CD4-positive, alpha-beta T cell treated with Interleukin-1 beta for 1 hour (primary cell): Measurements from ENCODE around the gene RELCH.

Source experiments
- DNase-seq, 2 donors: peaks; one replicate each; pipeline ENCODE4 v3.0.0-alpha.2; 2020 to 2022

The RELCH gene

GRCh38 chr18:62264984-62265383 lies 77.9 kb downstream of the RELCH start:
- no peak for DNase-seq

DNA sequence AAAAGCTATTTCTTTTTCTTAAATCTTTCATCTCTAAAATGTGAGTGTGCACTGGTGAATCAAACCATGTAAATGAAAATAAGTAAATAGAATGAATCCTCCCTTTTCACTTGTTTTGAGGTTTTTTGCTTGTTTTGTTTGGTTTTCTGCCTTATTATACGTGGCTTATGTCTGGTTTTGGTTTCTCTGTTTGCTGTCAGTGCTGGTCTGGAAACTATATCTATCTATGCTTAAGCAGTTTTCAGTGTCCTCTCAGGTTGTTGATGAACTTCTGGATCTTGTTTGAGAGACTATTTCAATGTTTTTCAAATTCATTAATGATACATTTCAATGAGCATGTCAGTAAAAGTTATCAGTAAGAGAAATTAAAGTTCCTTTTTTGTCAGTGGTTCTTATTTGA lies 90.0 kb downstream of the RELCH start:
- DNase-seq = no peak

DNA sequence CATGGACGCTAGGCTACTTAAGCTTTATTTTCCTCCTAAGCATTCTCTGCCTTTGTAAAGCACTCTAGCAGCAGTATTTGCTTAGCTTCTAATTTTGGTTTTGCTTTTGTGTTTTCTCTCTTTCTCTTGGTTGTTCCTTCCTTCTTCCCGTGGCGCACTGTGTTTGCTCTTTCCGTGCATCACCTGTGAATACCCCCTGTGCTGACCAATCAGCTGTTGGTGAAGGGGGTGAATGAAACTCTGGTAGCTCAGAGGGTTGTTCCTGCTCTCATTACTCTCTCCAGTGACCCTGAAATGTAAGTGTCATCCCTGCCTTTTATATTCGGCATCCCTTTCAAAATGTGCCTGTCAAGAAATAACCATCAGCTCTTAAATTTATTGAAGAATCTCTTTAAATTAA lies 92.5 kb downstream of the RELCH start:
- no peak for DNase-seq

DNA sequence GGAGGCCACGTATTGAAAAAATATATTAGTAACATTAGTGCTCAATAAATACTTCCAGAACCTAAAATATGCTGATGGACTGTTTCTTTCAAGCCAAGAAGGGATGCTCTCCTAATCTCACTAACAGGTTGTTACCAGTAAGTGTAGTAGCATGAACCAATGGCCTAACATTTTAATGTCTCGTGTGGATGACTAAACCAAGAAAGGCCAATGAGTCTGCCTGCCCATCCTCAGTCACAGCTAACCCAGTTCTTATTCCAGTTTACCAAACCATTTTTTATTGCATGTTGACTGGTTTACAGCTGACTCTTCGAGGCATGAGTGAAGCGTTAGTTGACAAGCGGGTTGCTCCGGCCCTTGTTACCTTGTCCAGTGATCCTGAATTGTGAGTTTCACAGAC lies 93.0 kb downstream of the RELCH start:
- DNase-seq = no peak

GRCh38 chr18:62280786-62281185 lies 93.7 kb downstream of the RELCH start:
- DNase-seq = no peak

DNA sequence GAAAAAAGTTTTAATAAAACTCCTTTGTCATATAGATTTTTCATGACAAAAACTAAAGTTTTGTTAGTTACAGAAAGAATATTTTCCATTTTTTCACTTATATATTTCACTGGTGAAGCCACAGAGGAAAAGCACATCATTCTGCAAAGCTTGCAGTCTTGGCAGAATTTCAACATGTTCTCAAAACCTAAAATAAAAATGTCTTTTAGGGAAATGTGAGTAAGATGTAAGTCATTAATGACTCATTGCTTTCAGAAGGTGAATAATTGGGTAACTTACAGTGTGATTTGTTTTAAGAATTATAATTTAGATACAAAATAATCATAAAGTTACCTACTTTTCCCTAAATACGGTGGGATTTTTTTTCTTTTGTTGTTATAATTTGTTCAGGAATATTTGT lies 94.6 kb downstream of the RELCH start:
- no peak for DNase-seq

DNA sequence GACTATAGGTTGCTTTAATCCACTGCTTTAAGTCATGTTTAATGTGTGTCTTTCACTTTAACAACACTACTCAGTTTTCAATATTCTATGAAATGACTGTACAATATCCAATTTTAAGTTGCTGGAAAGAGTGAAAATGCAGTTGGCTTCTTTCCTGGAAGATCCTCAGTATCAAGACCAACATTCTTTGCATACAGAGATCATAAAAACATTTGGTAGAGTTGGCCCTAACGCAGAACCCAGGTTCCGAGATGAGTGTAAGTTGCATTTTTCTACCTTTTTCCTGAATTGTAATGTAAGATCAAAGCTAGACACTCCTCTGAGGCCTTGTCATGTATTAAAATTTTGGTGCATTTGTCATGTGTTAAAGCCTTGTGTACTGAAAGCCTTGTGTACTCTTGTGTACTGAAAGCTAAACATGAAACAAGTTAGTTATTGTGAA lies 95.2 kb downstream of the RELCH start:
- DNase-seq = no peak

DNA sequence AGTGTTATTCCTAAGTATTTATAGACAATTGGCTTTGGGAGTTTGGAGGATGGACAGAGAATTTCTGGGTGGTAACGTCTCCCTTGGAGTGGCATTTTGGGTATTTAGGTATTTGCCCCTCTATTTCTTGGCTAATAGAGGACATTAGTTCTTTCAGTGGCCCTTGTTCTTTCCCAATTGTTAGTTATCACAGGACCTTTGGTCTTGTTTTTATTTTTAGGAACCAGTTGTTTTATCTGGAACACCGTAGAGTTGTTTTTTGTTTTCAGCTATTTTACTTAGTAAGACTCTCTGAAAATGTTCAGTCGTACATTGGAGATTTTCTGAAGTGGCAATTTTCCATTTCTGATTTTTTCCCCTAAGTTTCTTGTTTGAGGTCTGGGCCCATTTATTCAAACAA lies 97.6 kb downstream of the RELCH start:
- DNase-seq = no peak

- DNase-seq = no peak
Observed at GRCh38 chr18:62285281-62285680, 98.2 kb downstream of the RELCH start.

- DNase-seq = no peak
Observed at GRCh38 chr18:62287781-62288664, 101.0 kb downstream of the RELCH start.

GRCh38 chr18:62288665-62289008 lies 101.6 kb downstream of the RELCH start:
- DNase-seq = no peak

- DNase-seq = no peak
Observed at GRCh38 chr18:62289047-62289446, 102.0 kb downstream of the RELCH start.

GRCh38 chr18:62294073-62294472 lies 107.0 kb downstream of the RELCH start:
- no peak for DNase-seq

DNA sequence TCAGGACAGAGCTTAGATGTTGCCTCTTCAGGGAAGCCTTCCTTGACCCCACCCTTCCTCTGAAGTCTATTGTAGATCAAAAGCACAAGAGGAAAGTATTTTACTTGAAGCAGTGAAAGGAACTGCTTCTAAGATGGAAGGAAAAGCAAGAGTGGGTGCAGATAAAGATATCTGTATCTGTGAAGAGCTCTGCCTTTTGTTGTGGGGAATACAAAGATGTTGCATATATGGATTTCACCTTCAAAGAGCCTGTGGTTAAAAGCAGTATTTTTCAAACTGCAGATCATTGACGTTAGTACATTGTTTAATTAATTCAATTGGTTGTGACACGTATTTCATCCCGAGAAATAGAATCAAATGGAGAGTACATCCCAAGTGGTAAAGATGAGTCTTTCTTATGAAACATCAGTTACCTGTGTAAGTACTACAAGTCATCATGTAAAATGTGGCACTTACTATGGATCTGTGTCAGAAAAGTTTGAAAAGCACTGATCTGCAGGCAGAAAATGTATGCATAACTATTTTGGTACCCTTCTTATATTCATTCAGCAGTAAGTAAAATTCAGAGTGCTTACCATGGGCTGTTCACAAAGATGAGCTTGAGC lies 113.4 kb downstream of the RELCH start:
- DNase-seq = no peak

DNA sequence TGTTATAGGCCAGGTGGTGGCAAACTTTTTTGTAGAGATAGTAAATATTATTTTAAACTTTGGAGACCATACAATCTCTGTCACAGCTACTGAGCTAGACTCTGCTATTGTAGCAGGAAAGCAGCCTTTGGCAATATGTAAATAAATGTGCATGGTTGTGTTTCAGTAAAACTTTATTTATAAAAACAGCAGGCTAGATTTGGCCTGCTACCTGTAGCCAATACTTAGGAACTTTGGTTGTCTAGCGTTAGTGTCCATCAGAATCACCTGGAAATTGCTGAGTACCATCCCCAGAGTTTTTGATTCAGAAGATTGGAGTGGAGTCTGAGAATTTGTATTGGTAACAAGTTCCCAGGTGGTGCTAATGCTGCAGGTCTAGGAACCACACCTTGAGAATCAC lies 114.3 kb downstream of the RELCH start:
- DNase-seq = no peak

- no peak for DNase-seq
Observed at GRCh38 chr18:62312851-62313250, 125.8 kb downstream of the RELCH start.

DNA sequence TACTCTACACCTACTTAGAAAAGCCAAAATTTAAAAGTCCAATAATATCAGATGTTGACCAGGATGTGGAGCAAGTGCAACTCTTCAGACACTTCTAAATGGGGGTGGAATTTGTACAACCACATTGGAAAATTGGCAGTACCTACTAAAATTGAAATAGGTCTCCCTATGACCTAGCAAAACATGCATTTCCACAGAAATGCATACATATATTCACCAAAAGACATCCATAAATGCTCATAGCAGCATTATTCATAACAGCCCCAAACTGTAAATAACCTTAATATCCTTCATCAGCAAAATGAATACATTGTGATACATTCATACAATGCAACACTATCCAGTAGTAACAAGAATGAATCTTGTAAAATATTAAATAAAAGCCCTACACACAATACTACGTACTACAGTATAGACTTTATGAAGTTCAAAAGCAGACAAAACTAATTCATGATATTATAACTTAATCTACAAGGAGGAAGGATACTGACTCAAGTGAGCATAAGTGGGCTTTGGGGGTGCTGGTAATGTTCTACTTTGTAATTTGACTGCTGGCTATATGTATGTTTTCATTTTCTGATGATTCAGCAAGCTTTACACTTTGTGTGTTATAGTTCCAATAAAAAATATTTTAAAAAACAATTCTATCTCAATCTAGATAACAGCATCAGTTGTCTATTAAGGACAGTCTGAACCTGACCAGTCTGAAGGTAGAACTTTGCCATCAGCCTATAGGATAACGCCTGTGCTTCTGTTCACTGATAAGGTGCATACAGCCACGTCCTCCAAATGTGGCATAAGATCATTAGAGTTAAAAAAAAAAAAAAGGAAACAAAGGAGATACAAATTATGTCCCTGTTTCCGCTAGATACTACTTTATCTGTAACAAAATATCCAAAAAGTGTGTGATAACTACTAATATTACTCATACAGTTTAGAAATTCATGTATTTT lies 131.4 kb downstream of the RELCH start:
- no peak for DNase-seq

DNA sequence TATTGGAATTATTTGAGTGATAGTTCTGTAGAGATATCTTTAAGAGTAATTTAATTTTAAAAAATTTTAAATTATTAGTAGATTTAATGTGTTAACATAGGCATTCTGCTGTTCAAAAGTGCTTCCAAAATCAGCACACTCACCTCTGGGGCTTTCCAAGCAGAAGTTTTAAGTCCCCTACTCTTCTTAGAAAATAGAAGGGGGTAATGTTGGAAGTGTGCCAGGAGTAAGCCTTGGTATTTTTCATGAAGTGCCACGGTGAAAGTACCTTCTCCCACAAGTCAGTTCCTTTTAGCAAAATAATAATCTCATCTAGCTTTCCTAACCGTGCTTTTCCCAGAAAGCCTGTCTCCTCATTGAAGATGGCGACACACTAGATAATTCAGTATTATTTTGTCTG lies 134.1 kb downstream of the RELCH start:
- DNase-seq = no peak

- no peak for DNase-seq
Observed at GRCh38 chr18:62323483-62324180, 136.6 kb downstream of the RELCH start.

DNA sequence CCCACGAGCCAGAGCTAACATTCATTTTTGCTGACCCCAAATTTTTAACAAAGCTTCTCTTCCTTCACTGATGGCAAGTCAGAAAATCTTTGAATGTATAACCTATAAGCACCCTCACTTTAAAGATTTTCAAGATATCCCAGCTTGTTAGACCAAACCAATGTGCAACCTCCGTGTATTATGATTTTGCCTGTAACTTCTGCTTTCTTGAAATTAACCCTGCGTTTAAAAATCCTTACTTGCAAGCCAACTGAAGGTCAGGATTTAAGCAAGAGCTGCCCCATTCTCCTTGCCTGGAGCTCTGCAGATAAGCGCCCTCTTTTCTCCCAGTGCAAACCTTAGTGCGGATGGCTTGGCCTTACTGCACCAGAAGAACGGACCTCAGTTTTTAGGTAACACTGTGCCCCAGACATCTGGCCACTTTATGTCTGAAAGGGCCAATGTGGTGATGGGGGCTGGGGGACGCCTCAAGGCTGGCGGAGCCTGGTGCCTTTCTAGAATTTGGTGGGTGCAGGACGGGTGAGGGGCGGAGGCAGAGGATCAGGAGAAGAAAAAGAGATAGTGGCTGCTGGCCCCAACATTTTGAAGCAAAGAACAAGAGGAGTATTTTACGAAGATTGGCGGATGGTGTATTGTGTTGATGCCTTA lies 137.2 kb downstream of the RELCH start:
- DNase-seq = no peak

GRCh38 chr18:62324917-62325805 lies 138.1 kb downstream of the RELCH start, which contains the start of gene TNFRSF11A:
TNFRSF11A (plus strand) TSS chr18:62325310; CDS start chr18:62325353, 43 bp downstream.
- peak; percentile 50 to 66 for DNase-seq
